GM12878 (cell line): ENCODE data around the gene KDM5C.

Experiments used
- FOXM1 ChIP-seq: IDR thresholded peaks from 2 replicates; pipeline ENCODE4 v1.6.1; 2012; ENCODE audit warnings: low read depth, mild to moderate bottlenecking, inconsistent platforms, low read length, moderate library complexity
- GABPA ChIP-seq: IDR thresholded peaks from 2 replicates; pipeline ENCODE4 v1.6.1; 2014; ENCODE audit warnings: antibody characterized with exemption, low read depth, mild to moderate bottlenecking, inconsistent platforms
- RAD21 ChIP-seq: IDR thresholded peaks from 2 replicates; pipeline ENCODE4 v1.6.1; 2011; ENCODE audit warnings: mild to moderate bottlenecking, low read depth, low read length, moderate library complexity; ENCODE audit not compliant: insufficient read depth

DNA sequence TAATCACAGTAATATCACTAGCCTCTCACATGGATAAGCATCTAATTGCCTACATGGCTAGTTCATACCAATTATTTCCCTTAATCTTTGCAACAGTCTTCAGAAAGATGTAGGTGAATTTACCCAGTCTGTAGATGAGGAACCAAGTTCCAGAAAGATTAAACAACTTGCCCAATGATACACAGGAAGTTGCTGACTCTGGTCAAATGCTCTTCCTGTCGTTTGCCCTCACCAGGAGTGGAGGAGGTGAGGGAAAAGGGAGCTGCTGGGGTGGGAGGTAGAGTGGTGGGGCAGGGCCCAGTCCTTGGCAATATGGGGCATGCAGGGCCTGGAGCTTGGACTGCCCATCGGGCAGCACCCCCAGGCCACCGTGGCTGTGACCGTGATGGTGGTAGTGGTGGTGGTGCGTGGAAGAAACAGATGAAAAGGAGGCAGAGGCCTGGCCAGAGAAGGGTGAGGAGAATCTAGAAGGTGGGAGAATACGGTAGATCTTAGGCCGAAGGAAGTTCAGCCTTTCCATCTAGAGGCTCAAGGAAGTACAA is 2.3 kb upstream of the KDM5C start:
- TF ChIP-seq GABPA (no peak), FOXM1 (no peak), RAD21 (no peak)
